HG03354 (cell line): ENCODE results near the gene FUT8.

ENCODE experiments used
- ATAC-seq: cut with Tn5 transposase; IDR thresholded peaks from one replicate; pipeline ENCODE4 v1.9.1; 2021; ENCODE audit warnings: mild to moderate bottlenecking; ENCODE audit not compliant: unreplicated experiment, poor library complexity, severe bottlenecking

FUT8 gene

DNA sequence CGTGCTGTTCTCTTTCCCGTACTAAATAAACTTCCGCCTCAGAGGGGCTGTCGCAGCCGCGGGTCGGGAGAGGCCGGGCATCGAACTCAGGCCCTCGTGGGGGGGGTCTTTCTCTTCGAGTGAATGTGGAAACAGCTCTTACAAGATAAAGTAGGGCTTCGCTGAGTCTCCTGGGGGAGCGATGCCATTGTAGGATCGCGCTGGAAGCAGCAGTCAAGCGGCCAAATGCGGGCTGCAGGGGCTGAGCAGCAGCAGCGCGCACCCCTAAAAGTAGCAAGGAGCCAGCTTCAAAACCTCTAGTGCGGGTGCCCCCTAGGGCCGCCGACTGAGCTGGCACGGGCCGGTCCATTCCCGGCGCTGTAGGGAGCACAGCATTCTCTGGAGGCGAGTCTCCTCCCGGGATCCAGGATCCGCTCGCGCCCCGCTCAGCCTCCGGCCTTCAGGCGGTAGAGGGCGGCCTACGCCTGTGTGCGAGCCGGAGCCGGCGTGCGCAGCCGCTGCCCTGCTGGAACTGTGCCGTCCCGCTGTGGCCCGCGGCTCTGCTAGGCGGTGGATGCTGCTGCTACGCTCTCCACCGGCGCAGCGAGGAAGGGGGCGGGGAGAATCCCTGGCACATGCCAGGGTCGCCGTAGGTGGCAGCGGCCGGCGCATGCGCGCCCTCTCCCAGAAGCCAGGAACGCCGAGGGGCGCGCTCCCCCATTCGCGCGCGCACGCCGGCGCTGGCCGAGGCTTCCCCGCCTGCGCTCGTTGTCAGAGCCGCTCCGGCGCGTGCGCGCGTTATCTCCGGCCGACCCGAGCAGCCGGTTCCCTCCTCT lies at the start of gene FUT8:
Gene FUT8, plus strand, starts transcription at position 699 of the 815 bp plus-strand sequence. CDS start 148,834 bp downstream, outside the sequence.
- peak; percentile 73 for ATAC-seq

DNA sequence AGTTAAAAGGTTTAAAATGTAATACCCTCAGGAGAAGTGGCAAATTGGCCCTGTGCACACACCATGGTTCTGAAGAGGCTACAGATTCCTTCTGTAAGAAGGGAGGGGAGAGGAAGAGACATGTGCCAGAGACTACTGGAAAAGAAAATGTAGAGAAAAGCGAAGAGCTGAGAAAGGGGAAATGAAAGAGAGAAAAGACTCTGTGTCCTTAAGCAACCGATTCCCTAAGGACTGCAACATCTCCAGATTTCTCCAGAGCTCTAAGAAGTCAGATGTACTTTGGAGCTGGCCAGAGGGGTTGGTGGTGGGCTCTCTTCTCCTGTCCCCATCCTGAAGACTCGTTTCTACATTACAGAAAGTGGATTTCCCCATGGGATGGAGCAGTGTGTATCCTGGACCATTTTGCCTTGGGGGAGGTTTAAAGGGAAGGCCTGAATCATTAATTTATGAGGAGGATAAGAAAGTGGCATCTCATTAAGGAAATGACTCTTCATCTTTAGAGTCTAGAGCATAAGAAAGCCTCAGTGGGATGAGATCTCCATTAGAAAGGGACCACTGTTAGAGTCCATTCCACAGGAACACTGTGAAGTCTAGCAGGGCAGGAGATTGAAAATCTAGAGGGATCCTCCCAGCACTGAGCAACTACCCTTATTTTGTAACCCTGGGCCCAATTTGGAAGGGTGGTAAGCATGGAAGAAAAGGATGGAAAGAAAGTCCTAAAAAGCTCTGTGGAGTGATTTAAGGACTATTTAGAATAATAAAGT lies 45.5 kb upstream of the FUT8 start:
- ATAC-seq, result no peak

DNA sequence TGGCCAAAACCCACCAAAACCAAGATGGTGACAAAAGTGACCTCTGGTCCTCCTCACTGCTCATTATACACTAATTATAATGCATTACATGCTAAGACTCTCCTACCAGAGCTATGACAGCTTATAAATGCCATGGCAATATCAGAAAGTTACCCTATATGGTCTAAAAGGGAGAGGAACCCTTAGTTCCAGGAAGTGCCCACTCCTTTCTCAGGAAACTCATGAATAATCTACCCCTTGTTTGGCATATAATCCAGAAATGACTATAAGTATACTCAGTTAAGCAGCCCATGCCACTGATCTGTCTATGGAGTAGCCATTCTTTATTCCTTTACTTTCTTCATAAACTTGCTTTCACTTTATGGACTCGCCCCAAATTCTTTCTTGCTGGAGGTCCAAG lies 43.0 kb upstream of the FUT8 start:
- ATAC-seq, result no peak

DNA sequence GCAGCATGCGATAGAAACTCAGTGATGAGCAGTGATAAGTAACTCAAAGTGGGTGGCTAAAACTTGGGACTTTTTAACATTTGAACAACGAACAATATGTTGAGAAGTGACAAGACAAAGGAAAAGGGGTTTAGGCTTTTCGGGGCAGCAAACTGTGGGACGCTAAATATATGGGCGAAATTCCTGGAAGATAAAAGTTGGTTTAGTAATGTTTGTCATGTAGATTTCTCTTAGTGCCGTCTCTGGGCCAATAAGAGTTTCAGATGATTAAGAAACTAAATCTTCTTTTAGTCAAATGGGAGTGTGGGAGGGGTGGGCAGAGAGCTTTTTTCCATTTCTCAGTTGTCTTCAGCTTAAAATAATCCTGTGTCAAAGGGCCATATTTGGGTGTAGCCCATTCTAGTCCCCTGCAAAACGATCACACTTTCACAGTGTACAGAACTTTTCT lies 41.7 kb upstream of the FUT8 start:
- ATAC-seq, result no peak

DNA sequence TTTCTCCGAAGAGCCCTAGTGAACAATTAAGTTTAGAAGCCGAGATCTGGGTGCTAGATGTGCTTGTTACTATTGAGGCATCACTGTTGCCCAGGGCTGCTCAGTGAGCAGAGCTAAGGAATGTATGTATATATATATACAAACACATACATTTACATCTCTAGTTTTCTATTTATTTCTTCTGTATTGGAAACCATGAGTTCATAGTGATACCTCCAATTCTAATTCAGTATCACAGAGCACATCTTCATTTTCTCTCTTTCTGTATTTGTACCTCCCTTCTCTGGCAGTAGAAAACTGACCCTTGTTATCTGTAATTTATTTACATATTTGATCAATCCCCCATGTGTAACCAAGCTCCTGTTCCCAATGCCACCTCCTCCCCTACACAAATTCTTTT lies 40.7 kb upstream of the FUT8 start:
- ATAC-seq, result no peak

DNA sequence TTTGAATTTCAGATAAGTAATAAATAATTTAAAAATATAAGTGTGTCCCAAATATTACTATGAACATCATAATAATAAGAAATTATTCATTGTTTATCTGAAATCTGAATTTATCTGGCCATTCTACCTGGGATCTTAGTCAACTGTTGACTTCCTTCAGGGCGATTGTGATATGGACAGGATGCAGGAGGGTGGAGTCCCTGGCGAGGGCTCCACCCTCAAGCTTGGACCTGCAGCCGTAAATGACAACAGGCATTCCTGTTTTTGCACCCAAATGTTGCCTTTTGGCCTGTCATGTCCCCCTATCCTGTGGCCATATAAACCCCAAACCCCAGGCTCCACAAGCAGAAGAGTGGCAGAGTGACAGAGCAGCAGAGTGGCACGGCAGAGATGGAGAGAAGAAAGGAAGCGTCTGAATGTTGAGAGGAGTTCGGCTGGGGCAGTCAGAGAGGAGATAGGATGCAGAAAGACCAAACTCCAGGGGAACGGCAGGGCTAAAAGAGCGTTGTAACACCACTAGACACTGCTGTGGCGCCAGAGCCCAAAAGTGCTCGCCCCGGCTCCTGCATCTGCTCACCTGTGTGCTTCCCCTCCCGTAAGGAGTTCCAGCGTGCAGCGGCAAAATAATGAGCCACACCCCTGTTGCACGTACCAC lies 39.4 kb upstream of the FUT8 start:
- ATAC-seq, result no peak

DNA sequence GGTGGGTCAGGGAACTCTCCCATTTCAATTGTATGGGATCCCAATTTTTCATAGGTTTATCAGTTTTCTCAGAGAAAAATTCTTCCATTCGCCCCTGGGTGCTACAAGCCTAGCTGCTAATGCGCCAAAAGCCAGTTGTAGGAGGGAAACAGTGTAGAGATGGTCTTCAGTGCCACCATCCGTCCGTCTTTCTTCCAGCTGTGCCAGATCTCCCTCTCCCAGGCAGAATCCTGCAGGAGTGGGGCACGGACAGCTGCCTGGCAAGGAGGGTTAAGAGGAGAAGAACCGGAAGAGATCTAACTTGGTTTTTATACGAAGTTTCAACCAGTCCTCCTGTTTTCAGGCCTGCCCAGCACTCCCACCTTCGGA lies 38.9 kb upstream of the FUT8 start:
- ATAC-seq, result no peak

DNA sequence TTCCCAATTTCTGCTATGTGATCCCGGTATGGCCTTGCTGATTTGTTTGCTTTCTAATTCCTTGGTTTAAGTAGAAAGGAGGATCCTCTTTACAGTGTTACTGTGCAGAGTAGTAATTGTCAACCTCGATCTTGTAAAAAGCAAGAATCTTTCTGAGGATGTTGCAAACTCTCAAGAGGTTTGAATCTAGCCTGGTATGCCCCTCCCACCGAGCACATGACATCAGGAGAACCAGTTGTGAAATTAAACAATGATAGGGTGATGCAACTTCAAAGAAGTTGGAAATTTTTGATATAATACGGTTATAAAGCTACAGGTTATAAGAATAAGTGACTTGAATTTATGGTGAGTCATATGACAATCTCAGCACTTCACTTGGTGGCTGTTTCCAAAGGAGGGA lies 35.0 kb upstream of the FUT8 start:
- ATAC-seq, result no peak

DNA sequence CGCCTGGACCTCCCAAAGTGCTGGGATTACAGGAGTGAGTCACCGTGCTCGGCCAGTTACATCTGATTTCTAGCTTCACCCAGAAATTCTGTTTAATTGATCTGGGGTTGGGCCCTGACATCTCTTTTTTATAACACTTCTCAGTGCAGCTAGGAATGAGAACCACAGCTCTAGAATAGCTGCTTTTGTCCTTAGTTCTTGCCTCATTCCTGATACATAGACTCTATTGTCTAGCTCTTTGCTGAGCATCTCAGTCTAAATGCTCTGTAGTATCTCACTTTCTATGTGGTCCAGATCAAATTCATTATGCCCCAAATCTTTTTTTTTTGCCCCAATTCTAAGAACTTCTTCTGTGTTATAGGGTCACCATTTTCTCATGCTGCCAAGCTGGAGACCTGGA lies 29.9 kb upstream of the FUT8 start:
- no peak for ATAC-seq

DNA sequence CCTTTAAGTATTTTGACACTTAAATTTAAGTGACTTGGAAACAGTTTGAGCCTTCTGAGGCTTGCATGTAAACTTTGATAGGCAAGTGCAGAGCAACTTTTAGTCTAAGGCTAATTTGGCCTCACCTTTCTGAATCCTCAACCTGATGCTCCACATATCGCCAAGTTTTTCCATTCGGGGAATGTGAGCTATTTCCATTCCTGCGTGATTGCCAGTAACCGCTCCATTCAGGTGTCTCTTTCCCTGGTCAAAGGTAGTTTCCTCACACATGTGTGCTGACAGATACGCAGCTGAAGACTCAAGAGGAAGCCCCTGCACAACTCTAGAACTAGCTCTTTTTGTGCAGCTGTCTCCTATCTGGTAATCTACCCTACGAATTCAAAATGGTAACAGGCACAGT lies 25.4 kb upstream of the FUT8 start:
- no peak for ATAC-seq

DNA sequence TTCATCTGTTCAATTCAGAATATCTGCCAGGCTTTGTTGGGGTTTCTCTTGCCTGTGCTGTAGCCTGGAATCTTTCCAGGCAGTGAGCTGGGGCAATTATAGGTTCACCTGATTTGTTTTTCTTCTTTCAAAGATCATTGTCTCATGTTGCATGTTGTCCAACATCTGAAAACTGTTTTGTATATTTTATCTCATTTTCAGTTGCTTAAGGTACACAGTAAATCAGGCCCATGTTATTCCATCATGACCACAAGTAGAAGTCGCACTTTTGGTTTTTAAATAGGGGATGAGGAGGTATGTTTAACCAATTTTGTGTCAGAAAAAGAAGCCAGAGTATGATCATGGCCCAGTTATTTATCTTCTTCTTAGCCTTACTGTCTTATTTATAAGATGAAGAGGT lies 24.9 kb upstream of the FUT8 start:
- ATAC-seq, result no peak

DNA sequence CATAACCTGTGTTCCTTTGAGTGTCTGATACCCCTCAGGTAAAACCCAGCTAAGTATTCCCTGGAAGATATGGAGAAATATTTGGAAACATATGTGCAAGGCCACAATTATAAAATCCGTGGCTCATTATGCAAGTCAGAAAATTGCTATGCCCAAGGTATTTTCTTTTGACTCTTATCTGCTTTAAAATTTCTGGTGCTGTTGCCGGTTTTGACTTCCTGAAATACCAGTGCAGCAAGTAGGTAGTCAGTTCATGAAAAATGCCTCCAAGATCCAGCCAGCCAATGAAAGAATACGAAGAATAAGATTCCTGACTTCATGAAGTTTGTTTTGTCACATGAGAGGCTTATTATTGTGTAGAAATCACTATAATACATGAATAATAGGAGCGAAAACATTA lies 20.2 kb upstream of the FUT8 start:
- ATAC-seq, result no peak

DNA sequence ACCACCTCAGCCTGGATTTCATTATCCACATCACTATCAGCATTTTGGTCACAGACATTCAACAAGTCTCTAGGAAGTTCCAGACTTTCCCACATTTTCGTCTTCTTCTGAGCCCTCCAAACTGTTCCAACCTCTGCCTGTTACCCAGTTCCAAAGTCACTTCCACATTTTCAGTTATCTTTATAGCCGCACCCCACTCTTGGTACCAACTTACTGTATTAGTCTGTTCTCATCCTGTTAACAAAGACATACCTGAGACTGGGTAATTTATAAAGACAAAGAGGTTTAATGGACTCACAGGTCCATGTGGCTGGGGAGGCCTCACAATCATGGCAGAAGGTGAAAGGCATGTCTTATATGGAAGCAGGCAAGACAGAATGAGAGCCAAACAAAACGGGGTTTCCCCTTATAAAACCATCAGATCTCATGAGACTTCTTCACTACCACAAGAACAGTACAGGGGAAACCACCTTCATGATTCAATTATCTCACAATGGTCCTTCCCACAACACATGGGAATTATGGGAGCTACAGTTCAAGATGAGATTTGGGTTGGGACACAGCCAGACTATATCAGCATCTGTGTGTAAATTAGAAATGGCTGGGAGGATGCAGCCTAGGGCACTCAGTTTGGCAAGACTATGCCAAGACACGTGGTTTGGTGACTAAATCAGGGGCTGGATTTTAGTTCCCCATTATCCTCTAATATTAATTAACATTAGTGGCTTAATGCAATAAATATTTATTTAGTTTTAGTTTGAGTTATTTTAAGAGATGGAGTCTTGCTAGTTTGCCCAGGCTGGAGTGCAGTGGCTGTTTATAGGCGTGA lies 16.2 kb upstream of the FUT8 start:
- no peak for ATAC-seq

DNA sequence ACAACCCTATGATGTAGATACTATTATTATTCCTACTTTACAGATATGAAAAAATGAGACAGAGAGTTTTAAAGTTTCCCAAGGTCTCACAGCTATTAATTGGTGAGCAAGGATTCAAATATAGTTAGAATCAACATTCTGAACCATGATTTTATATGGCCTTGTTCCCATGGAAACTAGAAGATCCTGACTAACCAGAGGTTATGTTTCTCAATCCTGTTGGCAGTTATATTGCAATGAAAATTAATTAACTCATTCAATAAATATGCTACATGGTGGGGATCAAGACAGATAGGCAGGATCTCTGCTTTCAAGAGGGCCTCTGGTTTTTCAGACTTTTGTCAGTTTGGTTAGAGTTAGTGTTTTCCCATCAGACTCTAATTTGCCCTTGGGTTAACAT lies 9.3 kb upstream of the FUT8 start:
- ATAC-seq, result no peak

DNA sequence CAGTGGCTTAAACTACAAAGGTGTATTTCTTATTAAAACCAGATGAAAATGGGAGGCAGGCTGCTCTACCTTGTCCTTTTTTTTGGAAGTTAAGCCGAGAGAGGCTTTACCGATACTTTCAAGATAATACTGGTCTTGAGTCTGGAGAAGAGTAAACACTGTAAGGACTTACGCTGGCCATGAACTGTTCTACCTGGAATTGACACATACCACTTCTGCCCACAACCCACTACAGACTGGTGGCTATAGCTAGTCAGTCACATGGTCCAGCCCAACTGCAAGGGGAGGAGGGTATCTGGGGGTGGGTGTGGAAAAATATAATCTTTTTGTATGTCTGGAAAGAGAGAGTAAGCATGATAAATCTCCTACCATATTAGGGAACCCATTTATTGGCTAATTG lies 4.4 kb upstream of the FUT8 start:
- no peak for ATAC-seq

DNA sequence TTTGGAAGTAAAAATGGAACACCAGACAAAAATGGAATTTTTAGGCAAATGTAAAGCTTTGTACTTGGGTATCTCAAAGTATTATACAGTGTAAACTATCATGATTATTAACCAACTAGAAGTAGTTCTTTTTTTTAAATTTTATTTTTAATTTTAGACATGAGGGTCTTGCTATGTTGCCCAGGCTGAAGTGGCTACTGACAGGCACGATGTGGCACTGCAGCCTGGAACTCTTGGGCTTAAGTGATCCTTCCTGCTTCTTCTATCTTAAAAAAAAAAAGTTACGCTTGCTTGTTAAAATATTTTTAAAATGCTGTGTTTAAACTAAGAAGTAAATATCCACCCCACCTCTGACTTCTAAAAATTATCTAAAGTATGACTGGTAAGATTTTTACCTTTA lies 1.9 kb upstream of the FUT8 start:
- no peak for ATAC-seq

DNA sequence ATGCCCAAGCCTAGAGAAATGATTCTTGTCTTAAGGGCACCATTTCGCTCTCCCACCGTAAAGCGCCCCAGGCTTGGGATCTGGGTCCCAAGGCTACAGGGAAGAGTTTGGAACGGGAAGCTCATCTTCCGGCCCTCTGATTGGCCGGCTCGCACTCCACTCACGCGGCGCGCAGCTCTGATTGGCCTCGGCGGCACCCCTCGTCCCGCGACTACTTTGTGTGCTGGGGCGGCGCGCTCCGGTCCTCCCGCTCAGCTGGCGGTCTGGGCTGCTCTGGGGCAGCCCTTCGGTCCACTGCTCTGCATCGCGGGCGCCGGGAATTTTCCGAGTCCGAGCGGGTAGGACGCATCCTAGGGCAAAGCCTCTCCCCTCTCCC lies 886 bp upstream of the FUT8 start:
- peak; percentile 63 for ATAC-seq

DNA sequence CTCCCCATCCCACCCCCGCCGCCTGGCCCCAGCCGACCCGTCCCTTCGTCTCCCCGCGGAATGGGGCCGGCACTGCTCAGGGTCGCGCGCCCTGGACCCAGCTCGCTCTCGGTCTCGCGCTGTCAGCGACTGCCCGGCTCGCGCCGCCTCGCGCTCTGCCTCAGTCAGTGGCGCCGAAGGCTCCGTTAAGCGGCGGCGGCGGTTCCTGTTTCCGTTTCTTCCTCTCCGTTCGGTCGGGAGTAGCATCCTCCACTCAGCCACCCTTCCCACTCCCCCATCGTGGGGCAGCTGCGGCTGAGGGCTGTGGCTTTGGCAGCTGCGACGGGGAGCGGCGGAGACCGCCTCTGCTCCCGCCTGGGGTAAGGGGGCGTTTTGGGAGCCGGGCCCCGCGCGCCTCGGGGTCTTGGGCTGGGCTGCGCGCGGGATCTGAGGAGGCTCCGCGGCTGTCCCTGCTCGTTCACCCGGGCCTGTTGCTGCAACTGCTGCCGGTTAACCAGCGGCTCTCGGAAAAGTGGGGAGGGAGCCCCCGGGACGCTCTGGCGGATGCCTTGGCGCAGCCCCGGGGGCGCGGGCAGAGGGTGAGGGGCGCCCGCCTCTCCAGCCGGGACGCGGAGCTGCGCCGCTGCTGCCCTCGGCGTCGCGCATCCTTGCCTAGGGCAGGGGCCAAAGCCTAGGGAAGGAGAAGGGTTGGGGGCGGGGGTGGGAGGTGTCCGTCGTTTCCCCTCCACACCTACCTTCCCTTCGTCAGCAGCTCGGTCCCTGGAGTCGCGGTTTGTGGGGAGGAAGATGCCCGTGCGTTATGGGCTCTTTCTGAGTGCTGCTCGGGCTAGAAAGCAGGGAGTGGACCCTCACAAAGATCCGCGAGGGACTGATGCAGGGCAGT lies 567 bp downstream of the FUT8 start:
- peak; percentile 56 for ATAC-seq

DNA sequence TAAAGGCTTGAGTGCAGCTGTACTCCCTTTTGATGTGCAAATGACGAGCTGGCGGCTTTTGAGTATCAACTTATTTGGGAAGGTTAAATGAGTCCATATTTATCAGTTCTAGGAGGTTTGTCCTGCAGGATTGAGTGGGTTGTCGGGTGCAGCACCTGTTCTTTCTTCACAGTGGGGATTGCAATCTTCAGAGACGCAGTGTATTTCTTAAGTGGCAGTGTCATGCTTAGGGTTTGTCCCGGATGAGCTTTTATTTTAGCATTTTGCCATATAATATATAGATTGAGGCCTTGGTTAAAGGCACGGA lies 1.2 kb downstream of the FUT8 start:
- no peak for ATAC-seq
